HUES64 (cell line): ENCODE data around the gene SVIL.
A peak's percentile ranks its signal among the peaks of the same experiment; 100 is the strongest.

Source experiments
- H3K27ac ChIP-seq: 2 replicates; pipeline ENCODE4 v1.7.0; 2013; ENCODE audit warnings: low read depth, low read length, inconsistent platforms
- H3K27me3 ChIP-seq: 2 replicates; pipeline ENCODE4 v1.6.1; 2013; ENCODE audit warnings: mild to moderate bottlenecking, low read length; ENCODE audit not compliant: insufficient read depth
- H3K36me3 ChIP-seq: 2 replicates; pipeline ENCODE4 v1.6.1; 2013; ENCODE audit warnings: mild to moderate bottlenecking, low read length; ENCODE audit not compliant: insufficient read depth
- H3K4me1 ChIP-seq: 2 replicates; pipeline ENCODE4 v1.6.1; 2013; ENCODE audit warnings: mild to moderate bottlenecking, low read length, moderate library complexity; ENCODE audit not compliant: insufficient read depth
- H3K4me3 ChIP-seq: 2 replicates; pipeline ENCODE4 v1.5.1; 2013; ENCODE audit warnings: mild to moderate bottlenecking, low read length, moderate library complexity
- H3K9ac ChIP-seq: 2 replicates; pipeline ENCODE4 v1.6.1; 2013; ENCODE audit warnings: mild to moderate bottlenecking, low read depth, low read length
- H3K9me3 ChIP-seq: 2 replicates; pipeline ENCODE4 v1.6.1; 2013; ENCODE audit warnings: low read depth, low read length; ENCODE audit not compliant: insufficient read depth
- WGBS: fragments of 150-250, 120-280 bp; methylation state at CpG from one replicate; pipeline ENCODE4 v1.1.7; 2013; ENCODE audit warnings: missing lambda C conversion rate; 5-methylcytosine and 5-hydroxymethylcytosine counted together

Gene SVIL

GRCh38 chr10:29668628-29669027 is 33.9 kb upstream of the SVIL start:
- Histone ChIP-seq H3K4me3 (no peak overlapping the region), H3K27ac (no peak overlapping the region), H3K36me3 (no peaks in the 10 kb centered on the region), H3K27me3 (no peaks in the 10 kb centered on the region), H3K9me3 (no peaks in the 10 kb centered on the region), H3K9ac (no peak overlapping the region), H3K4me1 (peaks cover 20% of the 10 kb centered on the region)
- 98% methylated on average over 4 of the region's 4 CpGs for WGBS

GRCh38 chr10:29667191-29667590 is 32.4 kb upstream of the SVIL start:
- H3K36me3 ChIP-seq, result no peaks in the 10 kb centered on the region
- no peaks in the 10 kb centered on the region for H3K27me3 ChIP-seq
- peaks cover 23% of the 10 kb centered on the region for H3K4me1 ChIP-seq
- no peaks in the 10 kb centered on the region for H3K9me3 ChIP-seq
- H3K9ac ChIP-seq, result no peak overlapping the region
- no peak overlapping the region for H3K4me3 ChIP-seq
- H3K27ac ChIP-seq, result peak overlapping the region; percentile 55; the same call in 1 of the 2 replicates
- 22% methylated on average over 3 of the region's 3 CpGs for WGBS

- Histone ChIP-seq H3K9me3 (no peaks in the 10 kb centered on the region), H3K36me3 (no peaks in the 10 kb centered on the region), H3K27ac (peak overlapping the region; percentile 40), H3K4me3 (no peak overlapping the region), H3K9ac (no peak overlapping the region), H3K4me1 (peaks cover 33% of the 10 kb centered on the region), H3K27me3 (no peaks in the 10 kb centered on the region)
- WGBS, result 94% methylated on average over 7 of the region's 7 CpGs
Measured at GRCh38 chr10:29666201-29666600, 31.4 kb upstream of the SVIL start.

DNA sequence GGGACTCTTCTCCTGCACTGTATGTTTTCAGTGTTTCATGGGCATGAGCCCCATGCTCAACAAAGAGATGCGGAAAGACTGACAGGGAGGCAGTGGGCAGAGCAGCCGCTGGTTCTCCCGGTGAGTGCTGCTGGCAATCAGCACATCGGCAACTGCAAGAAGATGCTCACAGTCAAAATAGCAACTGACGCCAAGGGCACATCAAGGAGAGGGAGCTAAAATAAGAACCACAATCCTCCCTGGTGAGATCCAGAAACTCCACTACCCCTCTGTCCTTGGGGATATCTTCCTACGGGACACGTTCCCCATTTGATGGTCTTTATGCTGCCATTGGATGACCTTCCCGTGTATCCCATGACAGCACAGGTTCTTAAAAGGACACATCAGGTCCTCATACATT is 28.9 kb upstream of the SVIL start:
- H3K9ac ChIP-seq, result no peak overlapping the region
- no peak overlapping the region for H3K4me3 ChIP-seq
- no peaks in the 10 kb centered on the region for H3K9me3 ChIP-seq
- H3K4me1 ChIP-seq, result peaks cover 44% of the 10 kb centered on the region
- 95% methylated on average over 8 of the region's 8 CpGs for WGBS
- H3K36me3 ChIP-seq, result no peaks in the 10 kb centered on the region
- H3K27ac ChIP-seq, result no peak overlapping the region
- H3K27me3 ChIP-seq, result no peaks in the 10 kb centered on the region

GRCh38 chr10:29658984-29659965 is 24.5 kb upstream of the SVIL start:
- Histone ChIP-seq H3K4me3 (no peak overlapping the region), H3K9me3 (peaks cover 10% of the 10 kb centered on the region; the same call in 1 of the 2 replicates), H3K4me1 (peaks cover 28% of the 10 kb centered on the region), H3K27me3 (no peaks in the 10 kb centered on the region), H3K36me3 (peaks cover 14% of the 10 kb centered on the region; the same call in 1 of the 2 replicates), H3K27ac (peak overlapping the region; percentile 17), H3K9ac (no peak overlapping the region; the same call in 1 of the 2 replicates)
- 76% methylated on average over 10 of the region's 10 CpGs for WGBS

DNA sequence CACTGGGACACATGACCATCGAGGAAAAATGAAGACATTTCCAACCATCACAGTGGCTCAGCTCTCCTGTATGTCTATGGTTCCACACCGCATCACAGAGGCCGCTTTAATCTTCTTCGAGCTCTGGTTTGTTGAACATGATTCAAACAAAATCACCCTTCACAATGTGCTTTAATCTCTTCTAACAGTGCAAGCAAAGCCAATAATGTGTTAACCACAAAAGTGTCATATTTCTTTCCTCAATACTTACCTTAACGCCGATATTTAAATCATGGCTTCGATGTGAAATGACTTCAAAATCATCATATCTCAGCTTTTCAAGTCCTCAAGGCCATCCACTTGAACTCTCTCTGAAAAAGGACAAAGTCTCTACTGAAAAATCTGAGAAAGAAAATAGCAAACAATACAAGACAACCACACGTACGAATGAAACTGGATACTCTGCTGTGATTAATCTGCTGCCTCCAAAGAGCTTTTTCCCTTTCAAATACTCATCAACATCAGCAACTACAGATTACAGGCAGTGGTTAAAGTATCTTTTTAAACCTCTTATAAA is 23.0 kb upstream of the SVIL start:
- no peak overlapping the region for H3K4me3 ChIP-seq
- no peak overlapping the region for H3K9ac ChIP-seq
- H3K27me3 ChIP-seq, result no peaks in the 10 kb centered on the region
- 95% methylated on average over 9 of the region's 9 CpGs for WGBS
- H3K4me1 ChIP-seq, result peaks cover 28% of the 10 kb centered on the region
- peaks cover 14% of the 10 kb centered on the region; the same call in 1 of the 2 replicates for H3K36me3 ChIP-seq
- H3K9me3 ChIP-seq, result peaks cover 10% of the 10 kb centered on the region; the same call in 1 of the 2 replicates
- H3K27ac ChIP-seq, result no peak overlapping the region

GRCh38 chr10:29656451-29656992 is 21.8 kb upstream of the SVIL start:
- Histone ChIP-seq H3K27ac (no peak overlapping the region), H3K4me1 (peaks cover 17% of the 10 kb centered on the region), H3K9me3 (peaks cover 10% of the 10 kb centered on the region; the same call in 1 of the 2 replicates), H3K36me3 (peaks cover 14% of the 10 kb centered on the region; the same call in 1 of the 2 replicates), H3K9ac (no peak overlapping the region), H3K4me3 (no peak overlapping the region), H3K27me3 (no peaks in the 10 kb centered on the region)
- 98% methylated on average over 2 of the region's 2 CpGs for WGBS

DNA sequence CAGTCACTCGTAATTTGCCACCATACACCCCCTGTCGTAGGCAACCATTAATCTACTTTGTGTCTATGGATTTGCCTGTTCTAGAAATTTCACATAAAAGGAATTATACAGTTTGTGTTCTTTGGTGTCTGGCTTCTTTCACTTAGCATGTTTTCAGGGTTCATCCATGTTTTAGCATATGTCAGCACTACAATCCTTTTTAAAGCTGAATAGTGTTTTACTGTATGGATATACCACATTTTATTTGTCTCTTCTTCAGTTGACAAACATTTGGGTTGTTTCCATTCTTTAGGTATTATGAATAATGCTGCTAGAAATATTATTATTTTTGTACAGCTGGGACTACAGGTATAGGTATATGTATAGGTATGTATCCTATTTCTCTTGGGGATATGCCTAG is 17.4 kb upstream of the SVIL start:
- WGBS, result 100% methylated on average over 2 of the region's 2 CpGs
- peaks cover 8% of the 10 kb centered on the region; the same call in 1 of the 2 replicates for H3K36me3 ChIP-seq
- H3K4me1 ChIP-seq, result peaks cover 13% of the 10 kb centered on the region
- H3K27me3 ChIP-seq, result no peaks in the 10 kb centered on the region
- no peak overlapping the region for H3K27ac ChIP-seq
- H3K9ac ChIP-seq, result no peak overlapping the region
- H3K9me3 ChIP-seq, result peaks cover 10% of the 10 kb centered on the region; the same call in 1 of the 2 replicates
- no peak overlapping the region for H3K4me3 ChIP-seq

DNA sequence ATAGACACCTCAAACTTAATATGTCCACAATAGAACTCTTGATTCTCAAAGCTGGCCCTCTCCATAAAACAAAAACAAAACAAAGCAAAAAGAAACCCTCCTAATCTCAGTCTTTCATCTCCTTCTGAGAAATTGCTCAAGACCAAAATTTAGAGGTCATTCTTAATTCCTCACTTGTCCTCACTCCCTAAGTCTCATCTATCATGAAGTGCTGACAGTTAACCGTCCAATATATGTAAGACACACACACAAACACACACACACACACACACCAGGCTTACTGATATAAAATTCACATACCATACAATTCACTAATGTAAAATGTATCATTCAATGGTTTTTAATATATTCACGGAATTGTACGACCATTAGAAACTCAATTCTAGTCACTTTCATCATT is 17.0 kb upstream of the SVIL start:
- no peak overlapping the region for H3K9ac ChIP-seq
- H3K36me3 ChIP-seq, result peaks cover 4% of the 10 kb centered on the region; the same call in 1 of the 2 replicates
- H3K9me3 ChIP-seq, result peaks cover 6% of the 10 kb centered on the region; the same call in 1 of the 2 replicates
- H3K27me3 ChIP-seq, result no peaks in the 10 kb centered on the region
- no peak overlapping the region for H3K4me3 ChIP-seq
- peaks cover 14% of the 10 kb centered on the region for H3K4me1 ChIP-seq
- WGBS, result 86% methylated on average over 3 of the region's 3 CpGs
- H3K27ac ChIP-seq, result no peak overlapping the region

DNA sequence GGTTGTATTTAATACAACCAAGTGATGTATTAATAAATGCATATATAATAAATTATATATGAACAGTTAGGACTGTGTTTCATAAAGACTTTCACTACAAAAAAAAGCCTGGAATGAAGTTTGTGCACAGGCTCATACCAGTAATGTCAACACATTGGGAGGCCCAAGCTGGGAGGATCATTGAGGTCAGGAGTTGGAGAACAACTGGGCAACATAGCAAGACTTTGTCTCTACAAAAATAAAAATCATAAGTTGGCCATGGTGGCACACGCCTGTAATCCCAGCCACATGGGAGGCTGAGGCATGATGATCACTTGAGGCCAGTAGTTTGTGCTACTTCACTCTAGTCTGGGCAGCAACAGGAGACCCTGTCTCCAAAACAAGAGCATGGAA is 15.8 kb upstream of the SVIL start:
- Histone ChIP-seq H3K9me3 (no peaks in the 10 kb centered on the region; the same call in 1 of the 2 replicates), H3K9ac (no peak overlapping the region), H3K4me3 (no peak overlapping the region), H3K27me3 (no peaks in the 10 kb centered on the region), H3K27ac (no peak overlapping the region), H3K36me3 (no peaks in the 10 kb centered on the region), H3K4me1 (peaks cover 14% of the 10 kb centered on the region)
- WGBS, result 97% methylated on average over 1 of the region's 1 CpG
